GM23338 (cell line): ENCODE data around the gene ALOX15B. TPM values are rescaled to one million over a fixed set of nuclear protein-coding genes. Genes with fewer than 3 reads are reported as not detected.

Experiments
- ATAC-seq: fragments of 200-7000 bp; cut with Tn5 transposase; 3 replicates; pipeline ENCODE4 v1.9.1; 2020
- DNase-seq: peaks from one replicate; pipeline ENCODE4 v3.0.0-alpha.2; 2015; ENCODE audit warnings: low spot score
- H2AFZ ChIP-seq: fragments of 200-600 bp; sonication (generic); 2 replicates; pipeline ENCODE4 v1.8.0; 2016; ENCODE audit warnings: antibody characterized with exemption, mild to moderate bottlenecking, moderate library complexity
- H3F3A ChIP-seq: fragments of 200-600 bp; sonication (generic); replicated peaks from 2 replicates; pipeline ENCODE4 v1.8.0; 2017; ENCODE audit warnings: antibody characterized with exemption, mixed run types, low read depth
- H3K27ac ChIP-seq: fragments of 200-600 bp; sonication (generic); 2 replicates; pipeline ENCODE4 v1.6.1; 2016; ENCODE audit warnings: low read depth
- H3K27me3 ChIP-seq: fragments of 200-600 bp; sonication (generic); 2 replicates; pipeline ENCODE4 v1.8.0; 2016; ENCODE audit warnings: mild to moderate bottlenecking, mixed run types, moderate library complexity; ENCODE audit not compliant: insufficient read depth
- H3K36me3 ChIP-seq: fragments of 200-600 bp; sonication (generic); 2 replicates; pipeline ENCODE4 v1.8.0; 2016; ENCODE audit warnings: mild to moderate bottlenecking; ENCODE audit not compliant: insufficient read depth
- H3K4me1 ChIP-seq: fragments of 200-600 bp; sonication (generic); 2 replicates; pipeline ENCODE4 v1.8.0; 2016; ENCODE audit warnings: mild to moderate bottlenecking, moderate library complexity; ENCODE audit not compliant: insufficient read depth
- H3K4me2 ChIP-seq: fragments of 200-600 bp; sonication (generic); 2 replicates; pipeline ENCODE4 v1.7.1; 2017; ENCODE audit warnings: mixed run types
- H3K4me3 ChIP-seq: fragments of 200-600 bp; sonication (generic); 2 replicates; pipeline ENCODE4 v1.6.1; 2016; ENCODE audit warnings: mixed run types
- H3K79me2 ChIP-seq: fragments of 200-600 bp; sonication (generic); replicated peaks from 2 replicates; pipeline ENCODE4 v1.8.0; 2017; ENCODE audit warnings: mild to moderate bottlenecking; ENCODE audit not compliant: insufficient read depth
- H3K9me2 ChIP-seq: fragments of 200-600 bp; sonication (generic); 2 replicates; pipeline ENCODE4 v1.8.0; 2017; ENCODE audit not compliant: insufficient read depth
- H4K20me1 ChIP-seq: fragments of 200-600 bp; sonication (generic); replicated peaks from 2 replicates; pipeline ENCODE4 v1.8.0; 2017; ENCODE audit warnings: mild to moderate bottlenecking; ENCODE audit not compliant: insufficient read depth
- H3K27ac Mint-ChIP-seq: 2 replicates; pipeline ENCODE4 v1.8.0; 2020; ENCODE audit warnings: inconsistent platforms, mild to moderate bottlenecking, moderate library complexity, mixed read lengths
- H3K27me3 Mint-ChIP-seq: 3 replicates; pipeline ENCODE4 v1.8.0; 2022; ENCODE audit warnings: low read depth, mild to moderate bottlenecking, moderate library complexity, mixed read lengths, inconsistent platforms; ENCODE audit not compliant: insufficient read depth, poor library complexity
- H3K36me3 Mint-ChIP-seq: 3 replicates; pipeline ENCODE4 v1.8.0; 2021; ENCODE audit warnings: low read depth, mild to moderate bottlenecking, inconsistent platforms, moderate library complexity, mixed read lengths
- H3K4me1 Mint-ChIP-seq: 3 replicates; pipeline ENCODE4 v1.8.0; 2020; ENCODE audit warnings: mild to moderate bottlenecking, inconsistent platforms, mixed read lengths
- H3K4me3 Mint-ChIP-seq: 3 replicates; pipeline ENCODE4 v1.8.0; 2021; ENCODE audit warnings: moderate library complexity, mild to moderate bottlenecking, inconsistent platforms, mixed read lengths
- H3K9me3 Mint-ChIP-seq: 3 replicates; pipeline ENCODE4 v1.8.0; 2020; ENCODE audit warnings: moderate library complexity, mild to moderate bottlenecking, inconsistent platforms, mixed read lengths
- CREB1 ChIP-seq: fragments of 250-450 bp; sonication (Bioruptor Pico); IDR thresholded peaks from 2 replicates; pipeline ENCODE4 v1.5.0; 2020; ENCODE audit warnings: low read depth, mild to moderate bottlenecking, moderate library complexity
- CTCF ChIP-seq, 2 experiments: fragments of 200-600 bp in 1 of 2; sonication (generic) in 1 of 2; conservative IDR thresholded peaks; 2 replicates each; pipeline versions ENCODE4 v1.5.1 to v1.6.1; 2016 to 2017; ENCODE audit warnings: antibody characterized with exemption in 2 of 2, low read depth in 2 of 2, mild to moderate bottlenecking in 2 of 2, moderate library complexity in 1 of 2
- EZH2 ChIP-seq: fragments of 200-600 bp; sonication (generic); IDR thresholded peaks from one replicate; pipeline ENCODE4 v1.8.0; 2017; ENCODE audit warnings: antibody characterized with exemption, mild to moderate bottlenecking, low read depth; ENCODE audit not compliant: unreplicated experiment
- EZH2phosphoT487 ChIP-seq: fragments of 200-600 bp; sonication (generic); IDR thresholded peaks from one replicate; pipeline ENCODE4 v1.8.1; 2018; ENCODE audit warnings: antibody characterized with exemption; ENCODE audit not compliant: unreplicated experiment
- JUNB ChIP-seq: IDR thresholded peaks from one replicate; pipeline ENCODE4 v1.6.1; 2016; ENCODE audit warnings: antibody characterized with exemption; ENCODE audit not compliant: unreplicated experiment
- NANOG ChIP-seq: IDR thresholded peaks from 2 replicates; pipeline ENCODE4 v1.6.1; 2016; ENCODE audit warnings: antibody characterized with exemption, borderline replicate concordance
- POLR2AphosphoS5 ChIP-seq: IDR thresholded peaks from 2 replicates; pipeline ENCODE4 v1.6.1; 2016; ENCODE audit warnings: antibody characterized with exemption, low read depth
- REST ChIP-seq: IDR thresholded peaks from one replicate; pipeline ENCODE4 v1.6.1; 2018; ENCODE audit warnings: antibody characterized with exemption; ENCODE audit not compliant: unreplicated experiment
- STAT1 ChIP-seq: IDR thresholded peaks from one replicate; pipeline ENCODE4 v1.6.1; 2016; ENCODE audit warnings: antibody characterized with exemption; ENCODE audit not compliant: unreplicated experiment
- ZNF114 ChIP-seq: fragments of 250-450 bp; sonication (Bioruptor Pico); IDR thresholded peaks from 2 replicates; pipeline ENCODE4 v1.5.0; 2020; ENCODE audit warnings: mild to moderate bottlenecking, moderate library complexity
- ZNF331 ChIP-seq: fragments of 250-450 bp; sonication (Bioruptor Pico); IDR thresholded peaks from 2 replicates; pipeline ENCODE4 v1.5.0; 2020; ENCODE audit warnings: low read depth, mild to moderate bottlenecking, moderate library complexity
- ZNF462 ChIP-seq: fragments of 250-450 bp; sonication (Bioruptor Pico); IDR thresholded peaks from 2 replicates; pipeline ENCODE4 v1.5.0; 2020; ENCODE audit warnings: mild to moderate bottlenecking, moderate library complexity
- polyA plus RNA-seq: library from polyadenylated mRNA; unstranded; fragments of >200 nt; fragmentation: Nextera tagmentation; extraction: Ambion mirVana; gene quantifications from 2 replicates; pipeline ENCODE4 v1.2.1, GENCODE V29; 2016
- total RNA-seq: library from RNA; depleted of rRNA; stranded (reverse); fragments of >200 nt; shearing (Covaris generic); gene quantifications from 2 replicates; pipeline ENCODE4 v1.2.3, GENCODE V29; 2014

ALOX15B gene
- total and polyA plus RNA-seq, 2 experiments from 2014 or later = 0.42 to 0.45 TPM

- no peak for TF ChIP-seq ZNF462 (CRISPR knock-in tag)
- TF ChIP-seq EZH2phosphoT487 = no peak
- no peak for TF ChIP-seq NANOG
- TF ChIP-seq ZNF331 (CRISPR knock-in tag) = no peak
- TF ChIP-seq STAT1 = no peak
- TF ChIP-seq JUNB = no peak
- TF ChIP-seq POLR2AphosphoS5 = no peak
- no peak for TF ChIP-seq CREB1
- no peak for TF ChIP-seq EZH2
- TF ChIP-seq ZNF114 (CRISPR knock-in tag) = no peak
Observed at GRCh38 chr17:8047769-8048110, 8.9 kb downstream of the ALOX15B start (continued).

GRCh38 chr17:8048236-8048635 is 9.4 kb downstream of the ALOX15B start:
- no peaks in the 10 kb centered on the region for H3F3A ChIP-seq
- no peak overlapping the region for H3K27ac ChIP-seq
- no peaks in the 10 kb centered on the region for H4K20me1 ChIP-seq
- no peaks in the 10 kb centered on the region for H3K27me3 ChIP-seq
- H3K36me3 Mint-ChIP-seq = no peaks in the 10 kb centered on the region
- H3K4me1 ChIP-seq = no peaks in the 10 kb centered on the region
- H3K4me1 Mint-ChIP-seq = peaks cover 2% of the 10 kb centered on the region; the same call in 2 of the 3 replicates
- ATAC-seq (no peak), DNase-seq (no peak)
- no peak overlapping the region for H3K4me3 Mint-ChIP-seq
- no peaks in the 10 kb centered on the region for H3K79me2 ChIP-seq
- H2AFZ ChIP-seq = no peak overlapping the region
- no peak overlapping the region for H3K4me2 ChIP-seq
- no peaks in the 10 kb centered on the region for H3K9me3 Mint-ChIP-seq
- no peaks in the 10 kb centered on the region for H3K27me3 Mint-ChIP-seq
- no peak overlapping the region for H3K27ac Mint-ChIP-seq
- no peak overlapping the region for H3K4me3 ChIP-seq
- H3K36me3 ChIP-seq = no peaks in the 10 kb centered on the region
- H3K9me2 ChIP-seq = no peaks in the 10 kb centered on the region
- TF ChIP-seq ZNF114 (CRISPR knock-in tag) (no peak), REST (no peak), NANOG (no peak), CTCF (conservative IDR thresholded peaks at IDR 0.05; ENCODE audit: low read depth in 2 of 2) (no peak), POLR2AphosphoS5 (no peak), EZH2 (no peak)
